GM19351 (cell line): ENCODE results near the gene PI4K2A.

Source experiments
- ATAC-seq: cut with Tn5 transposase; IDR thresholded peaks from one replicate; pipeline ENCODE4 v1.9.1; 2021; ENCODE audit warnings: mild to moderate bottlenecking, moderate library complexity; ENCODE audit not compliant: unreplicated experiment

Gene PI4K2A

GRCh38 chr10:97640174-97640867, at the start of gene PI4K2A:
TSS of gene PI4K2A (plus strand) at chr10:97640671. CDS start at chr10:97640743, 72 bp downstream.
- peak; percentile 98 for ATAC-seq

GRCh38 chr10:97590748-97591495, 49.5 kb upstream of the PI4K2A start:
- no peak for ATAC-seq

DNA sequence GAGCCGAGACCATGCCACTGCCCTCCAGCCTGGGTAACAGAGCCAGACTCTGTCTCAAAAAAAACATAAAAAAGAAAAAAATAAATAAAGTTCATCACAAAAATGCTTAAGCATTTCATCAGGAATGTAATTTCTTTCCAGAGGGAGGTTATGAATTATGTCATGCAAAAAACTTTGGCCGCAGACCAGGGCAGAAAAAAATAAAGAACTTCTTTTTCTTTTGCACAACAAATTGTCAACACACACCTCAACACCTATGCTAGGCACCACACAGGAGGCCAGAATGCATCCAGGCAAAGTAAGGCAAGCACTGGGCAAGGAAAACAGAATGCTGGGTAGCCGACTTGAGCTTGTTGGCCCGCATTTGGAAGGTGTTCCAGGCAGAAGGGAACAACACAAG, 47.0 kb upstream of the PI4K2A start:
- no peak for ATAC-seq

DNA sequence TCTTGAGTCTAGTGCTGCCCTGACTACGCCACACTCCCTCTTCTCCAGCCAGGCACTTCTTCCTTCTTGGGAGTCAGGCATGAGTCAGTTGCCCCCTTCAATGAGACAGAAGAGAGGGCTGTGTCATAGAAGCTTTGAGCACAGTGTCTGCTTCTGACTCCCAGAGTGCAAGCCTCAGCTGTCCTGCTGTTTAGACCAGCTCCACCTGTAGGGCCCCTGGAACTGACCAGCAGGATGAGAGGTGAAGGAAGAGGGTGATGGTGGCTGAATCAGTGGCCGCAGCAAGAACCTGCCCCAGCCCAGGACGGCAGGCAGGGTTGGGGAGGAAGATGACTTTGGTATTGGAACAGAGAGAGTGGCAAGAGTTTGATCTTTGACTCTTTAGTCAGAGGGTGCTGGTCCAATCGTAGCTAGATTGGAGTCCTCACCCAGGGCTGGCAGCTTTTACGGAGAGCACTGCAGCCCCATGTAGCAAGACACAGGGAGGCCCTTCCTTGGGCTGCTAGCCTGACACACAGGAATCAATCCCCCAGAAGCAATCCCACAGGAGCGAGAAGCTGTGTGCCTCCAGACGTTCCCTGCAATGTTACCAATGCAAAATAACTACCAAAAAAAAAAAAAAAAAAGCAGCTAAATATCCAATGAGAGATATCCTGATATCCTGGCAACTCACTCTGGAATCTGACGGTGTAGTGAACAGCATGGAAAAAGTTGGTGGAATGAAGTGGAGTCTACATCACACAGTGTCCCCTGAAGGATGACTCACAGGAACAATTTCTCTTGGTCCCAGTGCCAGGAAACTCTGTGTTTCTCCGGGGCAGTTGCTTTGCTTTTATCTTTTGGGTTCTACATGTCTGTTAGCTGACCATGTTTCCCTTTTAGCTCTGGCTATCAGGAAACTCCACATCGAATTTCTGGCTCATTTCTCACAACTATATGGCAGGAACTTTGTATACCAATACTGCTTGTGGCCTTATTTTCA, 44.1 kb upstream of the PI4K2A start:
- ATAC-seq = no peak

DNA sequence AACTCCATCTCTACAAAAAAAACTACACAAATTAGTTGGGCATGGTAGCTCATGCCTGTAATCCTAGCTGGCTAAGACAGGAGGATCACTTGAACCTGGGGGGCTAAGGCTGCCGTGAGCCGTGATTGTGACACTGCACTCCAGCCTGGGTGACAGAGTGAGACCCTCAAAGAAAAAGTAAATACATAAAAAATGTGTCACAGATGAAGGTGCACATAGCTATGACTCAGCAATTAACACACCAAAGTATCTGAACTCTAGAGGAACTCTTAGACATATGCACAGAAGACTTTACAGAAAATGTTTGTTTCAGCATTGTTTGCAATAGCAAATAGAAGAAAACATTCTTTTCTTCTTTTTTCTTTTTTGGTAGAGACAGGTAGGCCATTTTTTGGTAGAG, 42.7 kb upstream of the PI4K2A start:
- ATAC-seq = no peak

GRCh38 chr10:97598407-97599271, 41.8 kb upstream of the PI4K2A start:
- ATAC-seq = no peak

GRCh38 chr10:97599272-97599619, 41.2 kb upstream of the PI4K2A start:
- no peak for ATAC-seq

DNA sequence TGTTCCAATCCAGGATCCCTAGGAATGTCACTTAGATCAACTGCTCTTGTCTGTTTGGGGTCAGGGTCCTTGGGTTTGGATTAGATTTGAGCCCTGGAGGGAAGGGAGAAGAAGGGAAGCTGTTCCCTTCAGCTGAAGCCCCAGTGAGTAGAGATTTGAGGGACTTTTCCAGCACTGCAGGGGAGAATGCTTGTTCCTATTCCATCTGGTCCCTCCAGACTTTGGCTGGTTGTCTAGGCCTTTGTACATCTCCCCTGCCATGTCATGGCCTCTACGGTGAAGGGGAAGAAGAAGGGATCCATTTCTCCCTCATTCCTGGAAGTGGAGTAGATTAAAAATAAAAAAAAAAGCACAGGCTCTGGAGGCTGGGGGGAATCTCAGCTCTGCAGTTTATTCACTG, 39.9 kb upstream of the PI4K2A start:
- ATAC-seq = no peak

- ATAC-seq = no peak
Measured at GRCh38 chr10:97601268-97602215, 38.9 kb upstream of the PI4K2A start.

DNA sequence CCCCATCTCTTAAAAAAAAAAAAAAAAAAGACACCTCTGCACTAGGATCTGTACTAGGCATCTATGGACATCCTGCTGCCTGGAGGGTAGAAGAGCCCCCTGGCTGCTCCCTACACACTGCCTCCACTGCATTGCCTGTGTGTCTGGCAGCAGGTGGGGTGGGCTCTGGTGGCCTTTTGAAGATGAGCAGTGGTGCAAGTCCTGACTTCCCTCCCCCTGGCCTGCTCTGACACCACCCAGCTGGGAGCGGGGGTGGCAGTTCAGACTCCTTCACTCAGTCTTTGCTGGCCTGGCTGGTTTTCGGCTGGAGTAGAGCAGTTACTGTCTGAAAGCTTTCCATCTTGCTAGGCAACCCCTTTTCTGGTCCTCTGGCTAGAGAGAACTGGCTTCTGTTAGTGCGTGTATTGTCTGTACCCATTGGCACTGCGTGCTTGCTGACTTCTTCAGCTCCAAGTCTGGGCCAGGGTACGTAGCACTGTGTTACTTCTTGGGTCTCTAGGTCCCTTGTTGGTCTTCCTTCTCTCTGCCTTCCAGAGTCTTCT, 33.3 kb upstream of the PI4K2A start:
- ATAC-seq = no peak

GRCh38 chr10:97608991-97609561, 31.4 kb upstream of the PI4K2A start:
- no peak for ATAC-seq

- no peak for ATAC-seq
Measured at GRCh38 chr10:97611473-97611872, 29.0 kb upstream of the PI4K2A start.

- ATAC-seq = no peak
Measured at GRCh38 chr10:97612386-97612785, 28.1 kb upstream of the PI4K2A start.

DNA sequence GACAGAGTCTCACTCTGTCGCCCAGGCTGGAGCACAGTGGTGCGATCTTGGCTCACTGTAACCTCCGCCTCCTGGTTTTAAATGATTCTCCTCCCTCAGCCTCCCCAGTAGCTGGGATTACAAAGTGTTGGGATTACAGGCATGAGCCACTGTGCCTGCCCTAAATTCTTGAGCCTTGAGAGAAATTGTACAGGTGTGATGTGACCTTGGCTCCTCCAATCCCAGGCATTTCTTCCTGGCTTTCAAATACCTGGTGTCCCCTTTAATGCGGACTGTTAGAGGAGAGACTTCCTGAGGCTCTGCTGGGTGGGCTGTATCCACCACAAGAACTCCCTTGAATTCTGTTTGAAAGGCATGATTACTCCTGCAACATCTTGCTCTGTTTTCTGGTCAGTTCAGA, 22.2 kb upstream of the PI4K2A start:
- no peak for ATAC-seq

DNA sequence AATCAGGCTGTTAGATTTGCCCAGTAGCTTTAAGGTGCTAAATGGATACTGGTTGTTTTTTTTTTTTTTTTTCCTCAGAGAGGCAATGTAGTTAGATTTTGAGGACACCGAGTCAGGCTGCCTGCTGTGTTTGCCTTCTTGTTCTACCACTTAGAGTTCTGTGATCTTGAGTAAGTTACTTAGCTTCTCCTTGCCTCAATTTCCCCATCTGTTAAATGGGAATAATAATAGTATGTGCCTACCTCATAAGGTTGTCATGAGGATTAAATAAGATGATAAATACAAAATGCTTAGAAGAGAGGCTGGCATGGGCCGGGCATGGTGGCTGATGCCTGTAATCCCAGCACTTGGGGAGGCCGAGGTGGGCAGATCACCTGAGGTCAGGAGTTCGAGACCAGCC, 21.7 kb upstream of the PI4K2A start:
- ATAC-seq = no peak

GRCh38 chr10:97623277-97623676, 17.2 kb upstream of the PI4K2A start:
- ATAC-seq = no peak

DNA sequence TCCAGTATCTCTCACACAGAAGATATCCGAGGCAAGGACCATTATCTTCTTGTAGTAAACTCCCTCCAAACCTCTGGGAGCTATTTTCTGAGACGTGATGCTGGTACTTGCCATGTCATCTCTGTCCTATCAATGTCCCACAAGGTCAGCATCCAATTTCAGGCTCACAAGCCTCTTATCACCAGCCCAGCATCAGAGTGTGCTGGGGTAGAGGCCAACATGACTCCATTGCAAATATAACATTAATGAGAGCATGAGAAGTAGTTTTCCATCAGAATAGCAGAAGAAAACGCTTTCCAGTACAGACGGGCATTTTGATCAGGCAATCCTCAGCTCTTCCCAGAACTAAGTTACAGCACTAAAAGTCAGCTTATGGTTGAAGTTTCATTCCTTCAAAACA, 12.7 kb upstream of the PI4K2A start:
- ATAC-seq = no peak

- ATAC-seq = no peak
Measured at GRCh38 chr10:97628228-97628627, 12.2 kb upstream of the PI4K2A start.

DNA sequence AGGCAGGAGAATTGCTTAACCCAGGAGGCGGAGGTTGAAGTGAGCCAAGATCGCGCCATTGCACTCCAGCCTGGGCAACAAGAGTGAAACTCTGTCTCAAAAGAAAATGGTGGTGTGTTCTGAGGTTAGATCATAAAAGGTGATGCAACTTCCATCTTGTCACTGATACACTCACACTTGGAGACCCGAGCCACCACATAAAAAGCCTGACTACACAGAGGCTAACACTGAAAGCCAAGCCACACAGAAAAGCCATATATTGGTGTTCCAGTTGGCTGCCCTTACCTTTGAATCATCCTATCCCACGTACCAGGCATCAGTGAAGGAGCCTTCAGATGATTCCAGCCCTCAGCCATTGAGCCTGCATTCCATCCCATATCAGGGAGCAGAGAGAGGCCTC, 11.2 kb upstream of the PI4K2A start:
- ATAC-seq = no peak
